Measurements from ENCODE around the gene COL5A1. TPM values are rescaled to one million over a fixed set of nuclear protein-coding genes. Genes with fewer than 3 reads are reported as not detected.

COL5A1 gene
- total and polyA plus RNA-seq, 2 donors (not counting 1 experiment from before 2014, with no cell fraction given): 72.8 to 109 TPM

GRCh38 chr9:134824583-134824982 is 183.0 kb downstream of the COL5A1 start:
- Histone ChIP-seq H3K9ac (ENCODE audit: insufficient read depth, low read length) (no peak overlapping the region), H3K79me2 (ENCODE audit: control insufficient read depth, insufficient read depth, low read length) (no peaks in the 10 kb centered on the region), H3K4me2 (ENCODE audit: extremely low read depth, insufficient read depth, low read length) (no peak overlapping the region), H3K36me3 (ENCODE audit: control insufficient read depth, insufficient read depth, low read length) (peaks cover 58% of the 10 kb centered on the region), H3K4me3 (replicated peaks in 1 of 4; ENCODE audit: control extremely low read depth in 1 of 4, insufficient read depth in 1 of 4, low read depth in 3 of 4, low read length in 4 of 4) (no peak overlapping the region), H3K27me3 (ENCODE audit: control insufficient read depth, insufficient read depth, low read length) (no peaks in the 10 kb centered on the region), H3K9me3 (ENCODE audit: control insufficient read depth, insufficient read depth, low read depth, low read length) (no peaks in the 10 kb centered on the region), H2AFZ (ENCODE audit: low read length) (no peak overlapping the region), H3K27ac (ENCODE audit: insufficient read depth, low read length) (no peak overlapping the region), H3K4me1 (ENCODE audit: control insufficient read depth, extremely low read depth, insufficient read depth, low read length) (no peaks in the 10 kb centered on the region), H4K20me1 (ENCODE audit: control insufficient read depth, extremely low read depth, insufficient read depth, low read length) (no peaks in the 10 kb centered on the region)
- TF ChIP-seq CTCF (conservative IDR thresholded peaks at IDR 0.05 in 1 of 2, IDR thresholded peaks at IDR 0.05 in 1 of 2; ENCODE audit: low read depth in 1 of 2, low read length in 2 of 2) (no peak), EZH2 (IDR thresholded peaks at IDR 0.05; ENCODE audit: low read length, missing control alignments) (no peak)
- DNase-seq (ENCODE audit: low read depth in 2 of 2): no peak

- H3K27ac ChIP-seq (ENCODE audit: insufficient read depth, low read length): no peak overlapping the region
- H3K27me3 ChIP-seq (ENCODE audit: control insufficient read depth, insufficient read depth, low read length): no peaks in the 10 kb centered on the region
- no peak overlapping the region for H2AFZ ChIP-seq (ENCODE audit: low read length)
- H3K9ac ChIP-seq (ENCODE audit: insufficient read depth, low read length): no peak overlapping the region
- DNase-seq (ENCODE audit: low read depth in 2 of 2): no peak
- no peaks in the 10 kb centered on the region for H3K9me3 ChIP-seq (ENCODE audit: control insufficient read depth, insufficient read depth, low read depth, low read length)
- no peak overlapping the region for H3K4me2 ChIP-seq (ENCODE audit: extremely low read depth, insufficient read depth, low read length)
- TF ChIP-seq CTCF (conservative IDR thresholded peaks at IDR 0.05 in 1 of 2, IDR thresholded peaks at IDR 0.05 in 1 of 2; ENCODE audit: low read depth in 1 of 2, low read length in 2 of 2): no peak
- TF ChIP-seq EZH2 (IDR thresholded peaks at IDR 0.05; ENCODE audit: low read length, missing control alignments): no peak
- peaks cover 59% of the 10 kb centered on the region for H3K36me3 ChIP-seq (ENCODE audit: control insufficient read depth, insufficient read depth, low read length)
- H3K79me2 ChIP-seq (ENCODE audit: control insufficient read depth, insufficient read depth, low read length): no peaks in the 10 kb centered on the region
- H4K20me1 ChIP-seq (ENCODE audit: control insufficient read depth, extremely low read depth, insufficient read depth, low read length): no peaks in the 10 kb centered on the region
- no peak overlapping the region for H3K4me3 ChIP-seq (replicated peaks in 1 of 4; ENCODE audit: control extremely low read depth in 1 of 4, insufficient read depth in 1 of 4, low read depth in 3 of 4, low read length in 4 of 4)
- H3K4me1 ChIP-seq (ENCODE audit: control insufficient read depth, extremely low read depth, insufficient read depth, low read length): no peaks in the 10 kb centered on the region
Measured at GRCh38 chr9:134825025-134825424, 183.4 kb downstream of the COL5A1 start.

GRCh38 chr9:134826336-134827285 is 185.0 kb downstream of the COL5A1 start:
- H3K4me3 ChIP-seq (replicated peaks in 1 of 4; ENCODE audit: control extremely low read depth in 1 of 4, insufficient read depth in 1 of 4, low read depth in 3 of 4, low read length in 4 of 4): no peak overlapping the region
- H3K9ac ChIP-seq (ENCODE audit: insufficient read depth, low read length): no peak overlapping the region
- no peaks in the 10 kb centered on the region for H3K4me1 ChIP-seq (ENCODE audit: control insufficient read depth, extremely low read depth, insufficient read depth, low read length)
- no peaks in the 10 kb centered on the region for H4K20me1 ChIP-seq (ENCODE audit: control insufficient read depth, extremely low read depth, insufficient read depth, low read length)
- no peaks in the 10 kb centered on the region for H3K27me3 ChIP-seq (ENCODE audit: control insufficient read depth, insufficient read depth, low read length)
- no peak overlapping the region for H3K4me2 ChIP-seq (ENCODE audit: extremely low read depth, insufficient read depth, low read length)
- H2AFZ ChIP-seq (ENCODE audit: low read length): no peak overlapping the region
- H3K27ac ChIP-seq (ENCODE audit: insufficient read depth, low read length): no peak overlapping the region
- TF ChIP-seq CTCF (conservative IDR thresholded peaks at IDR 0.05 in 1 of 2, IDR thresholded peaks at IDR 0.05 in 1 of 2; ENCODE audit: low read depth in 1 of 2, low read length in 2 of 2) (no peak), EZH2 (IDR thresholded peaks at IDR 0.05; ENCODE audit: low read length, missing control alignments) (no peak)
- H3K36me3 ChIP-seq (ENCODE audit: control insufficient read depth, insufficient read depth, low read length): peaks cover 55% of the 10 kb centered on the region
- no peak for DNase-seq (ENCODE audit: low read depth in 2 of 2)
- H3K79me2 ChIP-seq (ENCODE audit: control insufficient read depth, insufficient read depth, low read length): no peaks in the 10 kb centered on the region
- no peaks in the 10 kb centered on the region for H3K9me3 ChIP-seq (ENCODE audit: control insufficient read depth, insufficient read depth, low read depth, low read length)

All from fibroblast of lung (primary cell).